NCI-H2227 treated with DMSO at 0.1 percent for 48 hours (cell line): ENCODE measurements around the gene RAP1GAP2.

Source experiments
- DNase-seq: peaks from one replicate; lab custom pipeline; 2025; lab: John Stamatoyannopoulos, UW

Gene RAP1GAP2

GRCh38 chr17:2853283-2854142, 57.3 kb downstream of the RAP1GAP2 start:
- DNase-seq = no peak

- no peak for DNase-seq
Measured at GRCh38 chr17:2854143-2855055, 58.2 kb downstream of the RAP1GAP2 start.

GRCh38 chr17:2855063-2855600, 58.9 kb downstream of the RAP1GAP2 start:
- no peak for DNase-seq

- DNase-seq = no peak
Measured at GRCh38 chr17:2856727-2857126, 60.5 kb downstream of the RAP1GAP2 start.

GRCh38 chr17:2860045-2860444, 63.8 kb downstream of the RAP1GAP2 start:
- DNase-seq = no peak

- no peak for DNase-seq
Measured at GRCh38 chr17:2860883-2861282, 64.6 kb downstream of the RAP1GAP2 start.

GRCh38 chr17:2862197-2862596, 66.0 kb downstream of the RAP1GAP2 start:
- DNase-seq = no peak

- DNase-seq = no peak
Measured at GRCh38 chr17:2863204-2863603, 67.0 kb downstream of the RAP1GAP2 start.

- no peak for DNase-seq
Measured at GRCh38 chr17:2865228-2865627, 69.0 kb downstream of the RAP1GAP2 start.

GRCh38 chr17:2867441-2868424, 71.5 kb downstream of the RAP1GAP2 start:
- DNase-seq = no peak

- DNase-seq = no peak
Measured at GRCh38 chr17:2869604-2870003, 73.4 kb downstream of the RAP1GAP2 start.

- DNase-seq = no peak
Measured at GRCh38 chr17:2871205-2871604, 75.0 kb downstream of the RAP1GAP2 start.

- no peak for DNase-seq
Measured at GRCh38 chr17:2871720-2872119, 75.5 kb downstream of the RAP1GAP2 start.

GRCh38 chr17:2872282-2872681, 76.0 kb downstream of the RAP1GAP2 start:
- no peak for DNase-seq

GRCh38 chr17:2874189-2874686, 78.0 kb downstream of the RAP1GAP2 start:
- DNase-seq = no peak

- DNase-seq = no peak
Measured at GRCh38 chr17:2875608-2876007, 79.4 kb downstream of the RAP1GAP2 start.

- DNase-seq = no peak
Measured at GRCh38 chr17:2876467-2876866, 80.2 kb downstream of the RAP1GAP2 start.

GRCh38 chr17:2878751-2879254, 82.6 kb downstream of the RAP1GAP2 start:
- no peak for DNase-seq

- DNase-seq = no peak
Measured at GRCh38 chr17:2880050-2880449, 83.8 kb downstream of the RAP1GAP2 start.

- no peak for DNase-seq
Measured at GRCh38 chr17:2881295-2881694, 85.1 kb downstream of the RAP1GAP2 start.
